Spleen (tissue), 7 donors: Measurements from ENCODE around the gene MECR.

ENCODE experiments used
- POLR2A ChIP-seq, 3 donors: fragments of 450-650 bp; IDR thresholded peaks; one replicate each; pipeline ENCODE4 v1.5.1; 2017; ENCODE audit warnings: antibody characterized with exemption in 3 of 3, mild to moderate bottlenecking in 1 of 3
- POLR2AphosphoS5 ChIP-seq, 3 donors: sonication (generic); formaldehyde crosslinking; IDR thresholded peaks; one replicate each; pipeline ENCODE4 v1.5.1; 2017; ENCODE audit warnings: antibody characterized with exemption in 3 of 3
- TF ChIP-seq, protein P1 (sequence below), 11 experiments: fragments of 200-600 bp in 7 of 11; fragments of 450-650 bp in 4 of 11; sonication (generic) in 4 of 11; IDR thresholded peaks in 8 of 11; conservative IDR thresholded peaks in 3 of 11; 1 replicate in 7 of 11; 2 replicates in 4 of 11; pipeline versions ENCODE4 v1.4.0 to v1.8.0; 2016 to 2021; ENCODE audit warnings: antibody characterized with exemption in 11 of 11, inconsistent platforms in 4 of 11, mild to moderate bottlenecking in 1 of 11
- donor health status: DM: no; HTN: no; CAD: no; lungs with moderate emphysema.
- donor health status: DM: no; HTN: no; CAD: no.
- donor health status: DM: no; HTN: no; CAD: no.

DNA sequence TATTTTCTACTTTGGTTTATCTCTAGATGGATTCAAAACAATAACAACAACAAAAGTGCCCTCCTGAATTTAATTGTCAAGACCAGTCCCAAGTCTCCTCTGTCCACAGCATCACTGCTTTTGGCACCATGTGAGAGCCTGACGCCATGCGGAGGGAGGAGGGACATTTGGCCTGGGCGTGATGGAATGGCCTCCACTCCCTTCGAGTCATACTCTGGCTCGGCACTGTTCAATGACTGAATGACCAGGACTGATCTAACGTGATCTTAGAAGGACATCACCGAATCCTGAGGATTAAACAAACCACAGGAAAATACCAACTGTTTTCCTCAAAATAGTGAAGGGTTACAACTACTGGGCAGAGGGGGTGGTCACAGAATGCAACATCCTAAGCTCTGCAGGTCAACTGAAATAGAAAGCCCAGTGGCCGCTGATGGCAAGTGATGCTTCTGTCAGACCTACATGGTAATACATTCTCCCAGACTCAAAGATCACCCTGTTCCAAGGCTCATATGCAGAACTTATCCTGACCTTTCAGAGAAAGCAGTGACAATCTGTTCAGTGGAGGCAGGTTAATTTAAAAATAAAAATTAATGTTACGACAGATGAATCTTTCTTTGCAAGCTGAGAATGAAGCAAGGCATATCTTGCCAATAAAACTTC is 68.1 kb downstream of the MECR start:
- TF ChIP-seq, protein P1, sequence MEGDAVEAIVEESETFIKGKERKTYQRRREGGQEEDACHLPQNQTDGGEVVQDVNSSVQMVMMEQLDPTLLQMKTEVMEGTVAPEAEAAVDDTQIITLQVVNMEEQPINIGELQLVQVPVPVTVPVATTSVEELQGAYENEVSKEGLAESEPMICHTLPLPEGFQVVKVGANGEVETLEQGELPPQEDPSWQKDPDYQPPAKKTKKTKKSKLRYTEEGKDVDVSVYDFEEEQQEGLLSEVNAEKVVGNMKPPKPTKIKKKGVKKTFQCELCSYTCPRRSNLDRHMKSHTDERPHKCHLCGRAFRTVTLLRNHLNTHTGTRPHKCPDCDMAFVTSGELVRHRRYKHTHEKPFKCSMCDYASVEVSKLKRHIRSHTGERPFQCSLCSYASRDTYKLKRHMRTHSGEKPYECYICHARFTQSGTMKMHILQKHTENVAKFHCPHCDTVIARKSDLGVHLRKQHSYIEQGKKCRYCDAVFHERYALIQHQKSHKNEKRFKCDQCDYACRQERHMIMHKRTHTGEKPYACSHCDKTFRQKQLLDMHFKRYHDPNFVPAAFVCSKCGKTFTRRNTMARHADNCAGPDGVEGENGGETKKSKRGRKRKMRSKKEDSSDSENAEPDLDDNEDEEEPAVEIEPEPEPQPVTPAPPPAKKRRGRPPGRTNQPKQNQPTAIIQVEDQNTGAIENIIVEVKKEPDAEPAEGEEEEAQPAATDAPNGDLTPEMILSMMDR (IDR thresholded peaks at IDR 0.05 in 8 of 11, conservative IDR thresholded peaks at IDR 0.05 in 3 of 11): no peak
- TF ChIP-seq POLR2A (IDR thresholded peaks at IDR 0.05): no peak
- TF ChIP-seq POLR2AphosphoS5 (IDR thresholded peaks at IDR 0.05): peak in 1 of 3 donors; percentile 28
